Right lobe of liver (tissue), 6 donors: ENCODE results near the gene CENPP. TPM values are rescaled to one million over a fixed set of nuclear protein-coding genes. Genes with fewer than 3 reads are reported as not detected.

Source experiments
- ATAC-seq, 4 donors: fragments of 200-7000 bp; cut with Tn5 transposase; one replicate each; pipeline ENCODE4 v1.9.1; 2020; ENCODE audit warnings: mild to moderate bottlenecking in 4 of 4, moderate library complexity in 4 of 4
- DNase-seq, 3 donors: peaks; one replicate each; pipeline ENCODE4 v3.0.0-alpha.2; 2020
- H3K27ac ChIP-seq, 3 donors: fragments of 200-600 bp; one replicate each; pipeline ENCODE4 v1.8.0; 2022
- H3K27me3 ChIP-seq, 2 donors: fragments of 200-600 bp; one replicate each; pipeline ENCODE4 v1.8.0; 2022
- H3K36me3 ChIP-seq, 4 donors: fragments of 200-600 bp; sonication (generic) in 1 of 4; one replicate each; pipeline versions ENCODE4 v1.5.1 to v1.8.0; 2017 to 2022; ENCODE audit warnings: control low read depth in 1 of 4
- H3K4me1 ChIP-seq, 4 donors: fragments of 200-600 bp; sonication (generic) in 1 of 4; one replicate each; pipeline versions ENCODE4 v1.5.1 to v1.8.0; 2017 to 2022; ENCODE audit warnings: control low read depth in 1 of 4
- H3K4me3 ChIP-seq, 3 donors: fragments of 200-600 bp; one replicate each; pipeline ENCODE4 v1.8.0; 2022
- H3K9me3 ChIP-seq, 4 donors: fragments of 200-600 bp; sonication (generic) in 1 of 4; one replicate each; pipeline versions ENCODE4 v1.5.1 to v1.8.0; 2017 to 2022; ENCODE audit warnings: control low read depth in 1 of 4
- CTCF ChIP-seq, 4 donors: fragments of 200-600 bp in 3 of 4; fragments of 450-650 bp in 1 of 4; IDR thresholded peaks; one replicate each; pipeline versions ENCODE4 v1.5.1 to v1.8.0; 2016 to 2022; ENCODE audit warnings: antibody characterized with exemption in 4 of 4, mild to moderate bottlenecking in 2 of 4
- POLR2A ChIP-seq: fragments of 450-650 bp; IDR thresholded peaks from one replicate; pipeline ENCODE4 v1.6.1; 2017; ENCODE audit warnings: antibody characterized with exemption, mild to moderate bottlenecking
- WGBS: methylation state at CpG from one replicate; pipeline ENCODE4 v1.1.6; 2018; ENCODE audit warnings: low coverage, low lambda C conversion rate; ENCODE audit not compliant: insufficient coverage; ENCODE audit errors: missing lambda C conversion rate; 5-methylcytosine and 5-hydroxymethylcytosine counted together
- intact Hi-C, 2 donors: fragments of 100-400 bp; cut with DNase I; formaldehyde crosslinking; loops; one replicate each; pipeline versions ENCODE4 v1.11.2 to v1.14.1; 2022
- total RNA-seq, 6 experiments: library from RNA; depleted of rRNA in 2 of 6; stranded (reverse); fragments of >200 nt in 2 of 6; fragmentation: NEBNext Ultra II Directional in 3 of 6; extraction: Animal tissue kit (Norgen Biotek cat#: 25700) in 3 of 6; gene quantifications; one replicate each; pipeline versions ENCODE4 v1.1.0 to v1.2.4, GENCODE V29; 2016 to 2023
- donor health status: DM: no; HTN: yes; CAD: no.
- donor health status: DM: no; HTN: no; CAD: no.
- donor health status: DM: no; HTN: no; CAD: no.
- donor health status: DM: no; HTN: yes; CAD: no.
- donor health status: DM: no; HTN: yes; CAD: no.

The CENPP gene
- total RNA-seq, 6 experiments from 2014 or later = 1.0 to 3.7 (median 1.5) TPM

DNA sequence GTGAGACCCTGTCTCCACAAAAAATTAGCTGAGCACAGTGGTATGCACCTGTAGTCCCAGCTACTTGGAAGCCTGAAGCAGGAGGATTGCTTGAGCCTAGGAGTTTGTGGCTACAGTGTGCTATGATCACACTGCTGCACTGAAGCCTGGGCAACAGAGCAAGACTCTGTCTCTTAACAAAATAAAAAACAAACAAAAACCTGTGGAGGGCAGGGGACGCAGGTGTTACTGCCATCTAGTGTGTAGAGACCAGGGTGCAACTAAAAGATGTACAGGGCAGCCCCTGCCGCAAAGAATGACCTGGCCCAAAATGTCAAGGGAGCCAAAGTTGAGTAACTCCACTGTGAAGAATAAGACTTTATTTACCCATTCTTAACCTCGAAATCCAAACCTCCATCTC, 129.5 kb downstream of the CENPP start:
- intact Hi-C loops = no loop called here
- Histone ChIP-seq H3K9me3 (no peaks in the 10 kb centered on the region), H3K27me3 (no peaks in the 10 kb centered on the region), H3K27ac (no peak overlapping the region), H3K4me3 (no peak overlapping the region), H3K36me3 (no peaks in the 10 kb centered on the region), H3K4me1 (no peaks in the 10 kb centered on the region)
- TF ChIP-seq POLR2A (no peak), CTCF (IDR thresholded peaks at IDR 0.05) (peak in 2 of 4 donors; percentile 28 to 30)
- ATAC-seq (peak in 3 of 4 donors; percentile 16 to 43 (median 35)), DNase-seq (no peak)
- 83% methylated on average over 3 of the region's 3 CpGs for WGBS

- Histone ChIP-seq H3K9me3 (no peaks in the 10 kb centered on the region), H3K36me3 (no peaks in the 10 kb centered on the region), H3K27me3 (no peaks in the 10 kb centered on the region), H3K4me1 (no peaks in the 10 kb centered on the region), H3K27ac (no peak overlapping the region), H3K4me3 (no peak overlapping the region)
- ATAC-seq (no peak), DNase-seq (no peak)
- 94% methylated on average over 4 of the region's 4 CpGs for WGBS
- TF ChIP-seq CTCF (IDR thresholded peaks at IDR 0.05) (no peak), POLR2A (no peak)
- intact Hi-C loops = no loop called here
Measured at GRCh38 chr9:92457576-92457975, 131.8 kb downstream of the CENPP start.

DNA sequence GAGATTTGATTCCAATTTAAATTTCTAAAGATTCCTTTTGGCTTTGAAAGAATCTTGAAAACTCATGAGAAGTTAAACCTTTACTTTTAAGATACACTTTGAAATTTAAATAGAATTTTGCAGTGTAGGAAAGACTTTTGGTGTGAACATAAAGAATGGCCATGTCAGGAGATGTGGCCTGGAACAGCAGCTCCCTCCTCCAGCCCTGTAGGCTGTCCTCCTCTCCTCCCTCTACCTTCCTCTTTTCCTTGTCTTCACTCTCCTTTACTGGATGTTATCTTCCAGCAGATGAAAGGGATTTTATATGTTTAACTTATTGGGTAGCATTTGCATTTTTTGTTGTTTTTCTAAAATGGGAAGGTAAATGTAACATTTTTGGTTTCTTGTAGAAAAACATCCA, 137.6 kb downstream of the CENPP start:
- Histone ChIP-seq H3K27me3 (no peaks in the 10 kb centered on the region), H3K4me3 (no peak overlapping the region), H3K36me3 (no peaks in the 10 kb centered on the region), H3K9me3 (no peaks in the 10 kb centered on the region), H3K27ac (no peak overlapping the region), H3K4me1 (no peaks in the 10 kb centered on the region)
- intact Hi-C loops = no loop called here
- ATAC-seq = no peak
- TF ChIP-seq POLR2A = no peak
- no peak for TF ChIP-seq CTCF (IDR thresholded peaks at IDR 0.05)
- no peak for DNase-seq

- Histone ChIP-seq H3K27me3 (no peaks in the 10 kb centered on the region), H3K4me3 (no peak overlapping the region), H3K27ac (no peak overlapping the region), H3K9me3 (no peaks in the 10 kb centered on the region), H3K36me3 (no peaks in the 10 kb centered on the region), H3K4me1 (no peaks in the 10 kb centered on the region)
- 60% methylated on average over 2 of the region's 3 CpGs for WGBS
- intact Hi-C loops = no loop called here
- DNase-seq (no peak), ATAC-seq (peak in 1 of 4 donors; percentile 36)
- no peak for TF ChIP-seq POLR2A
- TF ChIP-seq CTCF (IDR thresholded peaks at IDR 0.05) = no peak
Measured at GRCh38 chr9:92463984-92464383, 138.2 kb downstream of the CENPP start.

DNA sequence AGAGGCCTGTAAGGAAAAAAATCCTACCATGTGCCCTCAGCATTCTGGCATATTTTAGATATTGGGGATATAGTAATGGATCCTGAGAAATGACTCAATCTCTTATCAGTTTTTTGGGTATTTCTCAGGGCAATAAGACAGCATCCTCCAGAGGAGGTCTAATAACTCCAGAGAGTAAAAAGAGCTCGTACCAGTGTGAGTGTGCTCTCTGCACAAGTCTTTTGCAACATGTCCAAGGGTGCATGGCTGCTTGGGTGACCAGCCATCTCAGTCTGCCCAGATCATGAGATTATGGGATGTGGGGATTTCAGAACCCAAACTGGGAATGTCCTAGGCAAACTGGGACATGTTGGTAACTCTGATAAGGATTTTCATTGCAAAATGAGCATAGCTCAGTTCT, 141.3 kb downstream of the CENPP start:
- Histone ChIP-seq H3K27me3 (no peaks in the 10 kb centered on the region), H3K27ac (no peak overlapping the region), H3K4me1 (no peaks in the 10 kb centered on the region), H3K9me3 (no peaks in the 10 kb centered on the region), H3K4me3 (no peak overlapping the region), H3K36me3 (no peaks in the 10 kb centered on the region)
- ATAC-seq (no peak), DNase-seq (no peak)
- WGBS = 50% methylated on average over 1 of the region's 1 CpG
- TF ChIP-seq POLR2A (no peak), CTCF (IDR thresholded peaks at IDR 0.05) (no peak)
- intact Hi-C loops = no loop called here
